SK-N-SH (cell line): ENCODE measurements around the gene ITSN1. TPM values are rescaled to one million over a fixed set of nuclear protein-coding genes. Genes with fewer than 3 reads are reported as not detected.

ENCODE experiments used
- CTCF ChIA-PET: fragments of 300-600, 350-600 bp; formaldehyde crosslinking; extraction: SDS; loops from one replicate; lab custom pipeline; 2021; lab: Yijun Ruan, JAX
- POLR2A ChIA-PET: fragments of 350-600 bp; sonication (Branson Sonifier 250); formaldehyde crosslinking; extraction: SDS; loops from one replicate; lab custom pipeline; 2020; ENCODE audit warnings: antibody characterized with exemption, inconsistent platforms; lab: Yijun Ruan, JAX
- DNase-seq: peaks from one replicate; pipeline ENCODE4 v3.0.0; 2012
- H2AFZ ChIP-seq: fragments of 200-600 bp; sonication (generic); 2 replicates; pipeline ENCODE4 v1.8.1; 2016; ENCODE audit warnings: antibody characterized with exemption, mild to moderate bottlenecking, low read depth
- H3F3A ChIP-seq: fragments of 200-600 bp; sonication (generic); replicated peaks from 2 replicates; pipeline ENCODE3; 2016; ENCODE audit warnings: antibody characterized with exemption, mild to moderate bottlenecking; ENCODE audit not compliant: insufficient read depth
- H3K27ac ChIP-seq, 2 experiments: fragments of 200-500 bp in 1 of 2; fragments of 200-600 bp in 1 of 2; sonication (Bioruptor generic) in 1 of 2; sonication (generic), shearing (Covaris generic) in 1 of 2; 2 replicates each; pipeline versions ENCODE4 v1.5.1 to v1.6.1; 2014 to 2016; ENCODE audit warnings: low read depth in 2 of 2, inconsistent platforms in 1 of 2, low read length in 1 of 2, mild to moderate bottlenecking in 1 of 2, mixed read lengths in 1 of 2
- H3K27me3 ChIP-seq: fragments of 200-600 bp; sonication (generic), shearing (Covaris generic); 2 replicates; pipeline ENCODE4 v1.6.1; 2016; ENCODE audit warnings: mixed run types; ENCODE audit not compliant: insufficient read depth
- H3K36me3 ChIP-seq, 2 experiments: fragments of 200-500 bp in 1 of 2; fragments of 200-600 bp in 1 of 2; sonication (Bioruptor generic) in 1 of 2; sonication (generic) in 1 of 2; replicated peaks in 1 of 2; 2 replicates each; pipeline versions ENCODE3 to v1.5.1; 2014 to 2016; ENCODE audit warnings: low read length in 1 of 2, mild to moderate bottlenecking in 1 of 2; ENCODE audit not compliant: insufficient read depth in 2 of 2, control insufficient read depth in 1 of 2
- H3K4me1 ChIP-seq, 2 experiments: fragments of 200-500 bp in 1 of 2; fragments of 200-600 bp in 1 of 2; sonication (Bioruptor generic) in 1 of 2; sonication (generic), shearing (Covaris generic) in 1 of 2; 2 replicates each; pipeline versions ENCODE4 v1.5.1 to v1.6.1; 2014 to 2016; ENCODE audit warnings: low read depth in 1 of 2, low read length in 1 of 2, mixed run types in 1 of 2; ENCODE audit not compliant: insufficient read depth in 2 of 2, control insufficient read depth in 1 of 2
- H3K4me2 ChIP-seq: fragments of 200-600 bp; sonication (generic), shearing (Covaris generic); 2 replicates; pipeline ENCODE4 v1.6.1; 2017; ENCODE audit warnings: mixed run types
- H3K4me3 ChIP-seq, 2 experiments: fragments of 200-500 bp in 1 of 2; fragments of 200-600 bp in 1 of 2; sonication (Bioruptor generic) in 1 of 2; sonication (generic), shearing (Covaris generic) in 1 of 2; 2 replicates each; pipeline versions ENCODE4 v1.5.1 to v1.8.1; 2014 to 2016; ENCODE audit warnings: low read depth in 2 of 2, inconsistent platforms in 1 of 2, low read length in 1 of 2, mild to moderate bottlenecking in 1 of 2, mixed read lengths in 1 of 2, moderate library complexity in 1 of 2
- H3K79me2 ChIP-seq: fragments of 200-600 bp; sonication (generic); 2 replicates; pipeline ENCODE4 v1.8.1; 2017; ENCODE audit warnings: mild to moderate bottlenecking; ENCODE audit not compliant: insufficient read depth
- H3K9ac ChIP-seq: fragments of 200-600 bp; sonication (generic); 2 replicates; pipeline ENCODE4 v1.6.1; 2017; ENCODE audit warnings: mixed run types
- H3K9me2 ChIP-seq: fragments of 200-600 bp; sonication (generic); 2 replicates; pipeline ENCODE4 v1.6.1; 2017; ENCODE audit warnings: mixed run types
- H3K9me3 ChIP-seq: fragments of 200-600 bp; sonication (generic); 2 replicates; pipeline ENCODE4 v1.6.1; 2017; ENCODE audit warnings: mixed run types, mild to moderate bottlenecking, moderate library complexity
- H4K20me1 ChIP-seq: fragments of 200-600 bp; sonication (generic); 2 replicates; pipeline ENCODE4 v1.6.1; 2017; ENCODE audit warnings: mild to moderate bottlenecking, mixed run types; ENCODE audit not compliant: insufficient read depth
- CHD2 ChIP-seq: fragments of 150-350 bp; IDR thresholded peaks from 2 replicates; pipeline ENCODE4 v1.6.1; 2018; ENCODE audit warnings: low read length; ENCODE audit not compliant: partially characterized antibody
- CTCF ChIP-seq: fragments of 200-600 bp; sonication (generic); IDR thresholded peaks from 2 replicates; pipeline ENCODE4 v1.6.1; 2017; ENCODE audit warnings: antibody characterized with exemption, mild to moderate bottlenecking, moderate library complexity
- EP300 ChIP-seq, 2 experiments: IDR thresholded peaks; 2 replicates each; pipeline versions ENCODE4 v1.4.0 to v1.6.1; 2012; ENCODE audit warnings: borderline replicate concordance in 1 of 2, low read depth in 1 of 2, low read length in 1 of 2
- FOXM1 ChIP-seq: IDR thresholded peaks from 2 replicates; pipeline ENCODE4 v1.4.0; 2012; ENCODE audit warnings: low read depth, mild to moderate bottlenecking
- GABPA ChIP-seq: IDR thresholded peaks from 2 replicates; pipeline ENCODE4 v1.4.0; 2012; ENCODE audit warnings: low read depth, mild to moderate bottlenecking
- MXI1 ChIP-seq: IDR thresholded peaks from 2 replicates; pipeline ENCODE4 v1.6.1; 2012; ENCODE audit warnings: mild to moderate bottlenecking, low read depth, low read length, improper control_type of control experiment
- NFIC ChIP-seq: IDR thresholded peaks from 2 replicates; pipeline ENCODE4 v1.4.0; 2012; ENCODE audit warnings: borderline replicate concordance
- NRF1 ChIP-seq: IDR thresholded peaks from 2 replicates; pipeline ENCODE4 v1.6.1; 2012; ENCODE audit warnings: low read depth, mild to moderate bottlenecking, low read length
- POLR2AphosphoS5 ChIP-seq: IDR thresholded peaks from 2 replicates; pipeline ENCODE4 v1.6.1; 2012; ENCODE audit warnings: low read depth, low read length
- RAD21 ChIP-seq: IDR thresholded peaks from 2 replicates; pipeline ENCODE4 v1.6.1; 2012; ENCODE audit warnings: mild to moderate bottlenecking, low read length
- RCOR1 ChIP-seq: fragments of 150-350 bp; IDR thresholded peaks from 2 replicates; pipeline ENCODE4 v1.6.1; 2017; ENCODE audit warnings: antibody characterized with exemption, low read length
- RXRA ChIP-seq: IDR thresholded peaks from 2 replicates; pipeline ENCODE4 v1.4.0; 2012; ENCODE audit warnings: low read depth, mild to moderate bottlenecking, borderline replicate concordance
- TAF1 ChIP-seq: IDR thresholded peaks from 2 replicates; pipeline ENCODE4 v1.6.1; 2012; ENCODE audit warnings: low read depth, mild to moderate bottlenecking, low read length, moderate library complexity, borderline replicate concordance
- TEAD4 ChIP-seq: IDR thresholded peaks from 2 replicates; pipeline ENCODE4 v1.4.0; 2012; ENCODE audit warnings: mild to moderate bottlenecking, borderline replicate concordance; ENCODE audit not compliant: insufficient read depth
- USF2 ChIP-seq: fragments of 150-350 bp; IDR thresholded peaks from 2 replicates; pipeline ENCODE4 v1.6.1; 2017; ENCODE audit warnings: antibody characterized with exemption, low read length, low read depth, borderline replicate concordance
- WGBS: methylation state at CpG from one replicate; pipeline ENCODE4 v1.1.6; 2017; ENCODE audit warnings: low lambda C conversion rate; 5-methylcytosine and 5-hydroxymethylcytosine counted together
- polyA plus RNA-seq, 3 experiments: library from polyadenylated mRNA; depleted of rRNA; stranded (reverse); fragments of >200 nt; gene quantifications; 2 replicates each; pipeline ENCODE4 v1.2.3, GENCODE V29; 2012
- TF ChIP-seq, protein P1 (sequence below): IDR thresholded peaks from 2 replicates; pipeline ENCODE4 v1.6.1; 2012; ENCODE audit warnings: mild to moderate bottlenecking, low read depth, low read length, moderate library complexity
- TF ChIP-seq, protein P2 (sequence below): IDR thresholded peaks from 2 replicates; pipeline ENCODE4; 2012

ITSN1 gene
- polyA plus RNA-seq, 1 of the 3 experiments (the other 2 are of a cell fraction): 27.8 TPM

GRCh38 chr21:33783187-33783979, 141.1 kb downstream of the ITSN1 start:
- no peaks in the 10 kb centered on the region for H3K9me2 ChIP-seq
- no peak overlapping the region for H3K27ac ChIP-seq
- H3F3A ChIP-seq: peaks cover 4% of the 10 kb centered on the region
- H3K4me3 ChIP-seq: no peak overlapping the region
- H2AFZ ChIP-seq: no peak overlapping the region
- DNase-seq: no peak
- H3K4me1 ChIP-seq: no peaks in the 10 kb centered on the region
- CTCF ChIA-PET: no interaction called here
- TF ChIP-seq RXRA: no peak
- TF ChIP-seq, protein P1, sequence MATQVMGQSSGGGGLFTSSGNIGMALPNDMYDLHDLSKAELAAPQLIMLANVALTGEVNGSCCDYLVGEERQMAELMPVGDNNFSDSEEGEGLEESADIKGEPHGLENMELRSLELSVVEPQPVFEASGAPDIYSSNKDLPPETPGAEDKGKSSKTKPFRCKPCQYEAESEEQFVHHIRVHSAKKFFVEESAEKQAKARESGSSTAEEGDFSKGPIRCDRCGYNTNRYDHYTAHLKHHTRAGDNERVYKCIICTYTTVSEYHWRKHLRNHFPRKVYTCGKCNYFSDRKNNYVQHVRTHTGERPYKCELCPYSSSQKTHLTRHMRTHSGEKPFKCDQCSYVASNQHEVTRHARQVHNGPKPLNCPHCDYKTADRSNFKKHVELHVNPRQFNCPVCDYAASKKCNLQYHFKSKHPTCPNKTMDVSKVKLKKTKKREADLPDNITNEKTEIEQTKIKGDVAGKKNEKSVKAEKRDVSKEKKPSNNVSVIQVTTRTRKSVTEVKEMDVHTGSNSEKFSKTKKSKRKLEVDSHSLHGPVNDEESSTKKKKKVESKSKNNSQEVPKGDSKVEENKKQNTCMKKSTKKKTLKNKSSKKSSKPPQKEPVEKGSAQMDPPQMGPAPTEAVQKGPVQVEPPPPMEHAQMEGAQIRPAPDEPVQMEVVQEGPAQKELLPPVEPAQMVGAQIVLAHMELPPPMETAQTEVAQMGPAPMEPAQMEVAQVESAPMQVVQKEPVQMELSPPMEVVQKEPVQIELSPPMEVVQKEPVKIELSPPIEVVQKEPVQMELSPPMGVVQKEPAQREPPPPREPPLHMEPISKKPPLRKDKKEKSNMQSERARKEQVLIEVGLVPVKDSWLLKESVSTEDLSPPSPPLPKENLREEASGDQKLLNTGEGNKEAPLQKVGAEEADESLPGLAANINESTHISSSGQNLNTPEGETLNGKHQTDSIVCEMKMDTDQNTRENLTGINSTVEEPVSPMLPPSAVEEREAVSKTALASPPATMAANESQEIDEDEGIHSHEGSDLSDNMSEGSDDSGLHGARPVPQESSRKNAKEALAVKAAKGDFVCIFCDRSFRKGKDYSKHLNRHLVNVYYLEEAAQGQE: no peak
- TF ChIP-seq USF2: no peak
- no peak overlapping the region for H3K4me2 ChIP-seq
- peaks cover 8% of the 10 kb centered on the region for H3K9me3 ChIP-seq
- no peak overlapping the region for H3K9ac ChIP-seq
- no peaks in the 10 kb centered on the region for H3K27me3 ChIP-seq
- H3K79me2 ChIP-seq: 0 out of 2 replicates have a peak, but pooled peaks cover 7% of the 10 kb centered on the region
- POLR2A ChIA-PET: interaction anchor here (0.6 kb wide), 1 partner anchor 270 kb away, joined by 3 read pairs; no protein-coding TSS in a partner anchor
- H3K36me3 ChIP-seq: peaks cover 21 to 60% of the 10 kb centered on the region in 2 experiments
- no peaks in the 10 kb centered on the region for H4K20me1 ChIP-seq
- WGBS: 96% methylated on average over 2 of the region's 2 CpGs

- Histone ChIP-seq H3K27ac (no peak overlapping the region), H3K4me2 (no peak overlapping the region), H3K4me3 (no peak overlapping the region), H3K79me2 (no peaks in the 10 kb centered on the region), H2AFZ (no peak overlapping the region), H3K9ac (no peak overlapping the region), H3K36me3 (peaks cover 13 to 43% of the 10 kb centered on the region in 2 experiments), H3K4me1 (peaks cover 0 to 7% of the 10 kb centered on the region in 2 experiments; a peak in 1 of 4 replicates), H4K20me1 (no peaks in the 10 kb centered on the region), H3F3A (no peaks in the 10 kb centered on the region), H3K9me2 (no peaks in the 10 kb centered on the region), H3K27me3 (no peaks in the 10 kb centered on the region), H3K9me3 (no peaks in the 10 kb centered on the region)
- ChIA-PET CTCF (interaction anchor here (1.2 to 1.3 kb wide), 2 partner anchors 29 to 107 kb away, joined by 3 read pairs; no protein-coding TSS in a partner anchor), POLR2A (no interaction called here)
- DNase-seq: no peak
- WGBS: 95% methylated on average over 2 of the region's 2 CpGs
- no peak for TF ChIP-seq POLR2AphosphoS5
- no peak for TF ChIP-seq TAF1
- no peak for TF ChIP-seq NFIC
- no peak for TF ChIP-seq CHD2
- TF ChIP-seq TEAD4: no peak
- no peak for TF ChIP-seq USF2
- TF ChIP-seq MXI1: no peak
- no peak for TF ChIP-seq FOXM1
- TF ChIP-seq EP300 (IDR thresholded peaks at IDR 0.05; ENCODE audit: borderline replicate concordance in 1 of 2, low read depth in 1 of 2, low read length in 1 of 2): no peak
- no peak for TF ChIP-seq GABPA
- TF ChIP-seq RAD21: no peak
- TF ChIP-seq NRF1: no peak
- no peak for TF ChIP-seq RCOR1
- TF ChIP-seq CTCF: no peak
- TF ChIP-seq, protein P2, sequence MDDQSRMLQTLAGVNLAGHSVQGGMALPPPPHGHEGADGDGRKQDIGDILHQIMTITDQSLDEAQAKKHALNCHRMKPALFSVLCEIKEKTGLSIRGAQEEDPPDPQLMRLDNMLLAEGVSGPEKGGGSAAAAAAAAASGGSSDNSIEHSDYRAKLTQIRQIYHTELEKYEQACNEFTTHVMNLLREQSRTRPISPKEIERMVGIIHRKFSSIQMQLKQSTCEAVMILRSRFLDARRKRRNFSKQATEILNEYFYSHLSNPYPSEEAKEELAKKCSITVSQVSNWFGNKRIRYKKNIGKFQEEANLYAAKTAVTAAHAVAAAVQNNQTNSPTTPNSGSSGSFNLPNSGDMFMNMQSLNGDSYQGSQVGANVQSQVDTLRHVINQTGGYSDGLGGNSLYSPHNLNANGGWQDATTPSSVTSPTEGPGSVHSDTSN: no peak
Measured at GRCh38 chr21:33787431-33787830, 145.1 kb downstream of the ITSN1 start.
